A549 (cell line): ENCODE results near the gene OR5AR1. TPM values are rescaled to one million over a fixed set of nuclear protein-coding genes. Genes with fewer than 3 reads are reported as not detected.

Source experiments
- ATAC-seq, 2 experiments: fragments of 200-7000 bp in 1 of 2; fragments of >200 bp in 1 of 2; cut with Nextera tagmentation in 1 of 2; cut with Tn5 transposase in 1 of 2; 3 replicates each; pipeline versions ENCODE4 v1.8.0 to v1.9.1; 2018 to 2020; ENCODE audit warnings: mild to moderate bottlenecking in 1 of 2, moderate library complexity in 1 of 2
- CTCF ChIA-PET: fragments of 300-600 bp; sonication (Branson Sonifier 250); formaldehyde crosslinking; extraction: SDS; loops from one replicate; lab custom pipeline; 2021; ENCODE audit warnings: antibody characterized with exemption, inconsistent platforms; lab: Yijun Ruan, JAX
- POLR2A ChIA-PET: fragments of 350-600 bp; formaldehyde crosslinking; extraction: SDS; loops from one replicate; lab custom pipeline; 2021; ENCODE audit warnings: antibody characterized with exemption, inconsistent platforms; lab: Yijun Ruan, JAX
- DNase-seq, 2 experiments: peaks; one replicate each; pipeline versions ENCODE4 v3.0.0 to v3.0.0-alpha.2; 2011 to 2016; ENCODE audit warnings: low read depth in 1 of 2, low spot score in 1 of 2
- FAIRE-seq: peaks from 2 replicates; lab custom pipeline; 2011; peaks lifted over from hg19 to GRCh38; lab: Jason Lieb, UNC
- H3K27ac ChIP-seq, 2 experiments: fragments of >200 bp; sonication (Bioruptor Twin); formaldehyde crosslinking; 3 replicates each; pipeline ENCODE4 v1.5.1; 2016 to 2017
- H3K4me1 ChIP-seq: fragments of >200 bp; sonication (Bioruptor Twin); formaldehyde crosslinking; 3 replicates; pipeline ENCODE4 v1.6.1; 2016
- H3K4me2 ChIP-seq: fragments of >200 bp; sonication (Bioruptor Twin); formaldehyde crosslinking; 3 replicates; pipeline ENCODE4 v1.6.1; 2016
- H3K4me3 ChIP-seq: fragments of >200 bp; sonication (Bioruptor Twin); formaldehyde crosslinking; 3 replicates; pipeline ENCODE4 v1.5.1; 2016
- H3K9me3 ChIP-seq: fragments of >200 bp; sonication (Bioruptor Twin); formaldehyde crosslinking; 3 replicates; pipeline ENCODE4 v1.6.1; 2016
- CEBPB ChIP-seq, 2 experiments: fragments of >200 bp in 1 of 2; sonication (Bioruptor Twin) in 1 of 2; formaldehyde crosslinking in 1 of 2; IDR thresholded peaks; 2 replicates each; pipeline ENCODE4 v1.6.1; 2012 to 2016
- CHD2 ChIP-seq: fragments of 150-350 bp; IDR thresholded peaks from 2 replicates; pipeline ENCODE4 v1.6.1; 2014; ENCODE audit warnings: low read length; ENCODE audit not compliant: partially characterized antibody
- EHF ChIP-seq: fragments of 250-450 bp; sonication (Bioruptor Pico); IDR thresholded peaks from 2 replicates; pipeline ENCODE4 v1.5.0; 2020; ENCODE audit warnings: mild to moderate bottlenecking
- EHMT2 ChIP-seq: fragments of 200-600 bp; sonication (generic); IDR thresholded peaks from 2 replicates; pipeline ENCODE4 v1.6.1; 2016; ENCODE audit warnings: antibody characterized with exemption, low read depth, mild to moderate bottlenecking, moderate library complexity
- EP300 ChIP-seq, 2 experiments: fragments of >200 bp; sonication (Bioruptor Twin); formaldehyde crosslinking; IDR thresholded peaks; 2 replicates in 1 of 2; 3 replicates in 1 of 2; pipeline ENCODE4 v1.6.1; 2016 to 2017
- FOXS1 ChIP-seq: fragments of 250-450 bp; sonication (Bioruptor Pico); IDR thresholded peaks from 2 replicates; pipeline ENCODE4 v1.5.0; 2020; ENCODE audit warnings: mild to moderate bottlenecking, moderate library complexity
- HDAC2 ChIP-seq: fragments of 200-600 bp; sonication (generic); IDR thresholded peaks from 2 replicates; pipeline ENCODE4 v1.6.1; 2016
- HEYL ChIP-seq: fragments of 250-450 bp; sonication (Bioruptor Pico); IDR thresholded peaks from 2 replicates; pipeline ENCODE4 v1.8.0; 2021; ENCODE audit warnings: mild to moderate bottlenecking, moderate library complexity
- HOXA7 ChIP-seq: fragments of 250-450 bp; sonication (Bioruptor Pico); IDR thresholded peaks from 2 replicates; pipeline ENCODE4 v1.5.0; 2020; ENCODE audit warnings: mild to moderate bottlenecking, moderate library complexity
- JUN ChIP-seq, 2 experiments: fragments of >200 bp; sonication (Bioruptor Twin); formaldehyde crosslinking; IDR thresholded peaks; 2 replicates in 1 of 2; 3 replicates in 1 of 2; pipeline ENCODE4 v1.6.1; 2016 to 2017
- KDM1A ChIP-seq: fragments of 200-600 bp; sonication (generic); IDR thresholded peaks from 2 replicates; pipeline ENCODE4 v1.6.1; 2016; ENCODE audit warnings: low read depth, mild to moderate bottlenecking
- NPAS2 ChIP-seq: fragments of 250-450 bp; sonication (Bioruptor Pico); IDR thresholded peaks from 2 replicates; pipeline ENCODE4 v1.8.0; 2022; ENCODE audit warnings: mild to moderate bottlenecking, moderate library complexity, borderline replicate concordance
- NR3C1 ChIP-seq: fragments of >200 bp; sonication (Bioruptor Twin); formaldehyde crosslinking; IDR thresholded peaks from 3 replicates; pipeline ENCODE4 v1.6.1; 2017
- PHF8 ChIP-seq: fragments of 200-600 bp; sonication (generic); IDR thresholded peaks from 2 replicates; pipeline ENCODE4 v1.6.1; 2016; ENCODE audit warnings: low read depth, mild to moderate bottlenecking, antibody characterized with exemption, moderate library complexity, borderline replicate concordance
- POLR2A ChIP-seq: IDR thresholded peaks from 2 replicates; pipeline ENCODE4 v1.6.1; 2012; ENCODE audit warnings: mild to moderate bottlenecking, low read length
- POLR2AphosphoS2 ChIP-seq: conservative IDR thresholded peaks from 2 replicates; pipeline ENCODE4 v1.6.1; 2012; ENCODE audit warnings: low read length, improper control_type of control experiment, inconsistent platforms
- RCOR1 ChIP-seq: fragments of 150-350 bp; IDR thresholded peaks from 2 replicates; pipeline ENCODE4 v1.6.1; 2014; ENCODE audit warnings: antibody characterized with exemption, low read length, low read depth
- RFX5 ChIP-seq: fragments of 450-650 bp; IDR thresholded peaks from 2 replicates; pipeline ENCODE4 v1.7.1; 2014; ENCODE audit warnings: antibody characterized with exemption, mild to moderate bottlenecking, moderate library complexity
- SMC3 ChIP-seq: fragments of >200 bp; sonication (Bioruptor Twin); formaldehyde crosslinking; IDR thresholded peaks from 3 replicates; pipeline ENCODE4 v1.6.1; 2018; ENCODE audit warnings: inconsistent platforms
- TFCP2L1 ChIP-seq: fragments of 250-450 bp; sonication (Bioruptor Pico); IDR thresholded peaks from 2 replicates; pipeline ENCODE4 v1.5.0; 2021; ENCODE audit warnings: mild to moderate bottlenecking
- ZFP36 ChIP-seq: fragments of 450-650 bp; IDR thresholded peaks from 2 replicates; pipeline ENCODE4 v1.6.1; 2014; ENCODE audit warnings: borderline replicate concordance; ENCODE audit not compliant: partially characterized antibody
- ZNF302 ChIP-seq: fragments of 250-450 bp; sonication (Bioruptor Pico); IDR thresholded peaks from 2 replicates; pipeline ENCODE4 v1.9.0; 2021; ENCODE audit warnings: inconsistent platforms, mild to moderate bottlenecking, moderate library complexity
- WGBS: methylation state at CpG from one replicate; pipeline ENCODE4 v1.1.6; 2017; ENCODE audit errors: missing lambda C conversion rate; 5-methylcytosine and 5-hydroxymethylcytosine counted together
- polyA plus RNA-seq, 4 experiments: library from polyadenylated mRNA; depleted of rRNA in 3 of 4; stranded (reverse); fragments of >200 nt; fragmentation: RNase III in 1 of 4; extraction: RNeasy Plus Mini Kit Qiagen cat#74134 plus additional on column Dnase treatment in 1 of 4; gene quantifications; 2 replicates in 3 of 4; 3 replicates in 1 of 4; pipeline ENCODE4 v1.2.3, GENCODE V29; 2011 to 2017
- TF ChIP-seq, protein P1 (sequence below): fragments of >200 bp; sonication (Bioruptor Twin); formaldehyde crosslinking; IDR thresholded peaks from 3 replicates; pipeline ENCODE4 v1.5.1; 2016
- TF ChIP-seq, protein P2 (sequence below): fragments of 450-650 bp; IDR thresholded peaks from 2 replicates; pipeline ENCODE4 v1.6.1; 2014; ENCODE audit warnings: antibody characterized with exemption
- TF ChIP-seq, protein P3 (sequence below): IDR thresholded peaks from 2 replicates; pipeline ENCODE4 v1.6.1; 2012
- TF ChIP-seq, protein P4 (sequence below): IDR thresholded peaks from 2 replicates; pipeline ENCODE4 v1.6.1; 2012; ENCODE audit warnings: low read depth, borderline replicate concordance

OR5AR1 gene
- polyA plus RNA-seq, 2 of the 4 experiments (the other 2 are of a cell fraction) = not detected

DNA sequence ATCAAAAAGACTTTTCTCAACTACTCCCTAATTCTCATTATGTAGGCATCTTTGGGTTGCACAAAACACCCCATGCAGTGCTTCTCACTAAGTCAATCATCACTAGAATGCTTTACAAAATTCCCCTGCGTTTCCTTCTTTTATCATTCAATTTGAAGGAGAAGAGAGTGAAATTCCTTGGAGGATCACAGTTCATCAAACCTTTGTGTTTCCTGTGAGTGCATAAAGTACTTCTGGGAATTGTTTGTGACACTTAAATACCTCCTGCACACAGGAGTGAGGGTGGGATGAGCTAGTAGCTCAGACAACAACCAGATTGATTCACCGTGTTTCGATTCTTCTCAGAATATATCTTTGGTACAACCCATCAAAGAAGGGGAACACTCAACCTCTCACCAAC, 3.7 kb upstream of the OR5AR1 start:
- no peaks in the 10 kb centered on the region for H3K9me3 ChIP-seq
- no peak overlapping the region for H3K4me3 ChIP-seq
- WGBS = 47% methylated on average over 3 of the region's 3 CpGs
- H3K4me1 ChIP-seq = no peaks in the 10 kb centered on the region
- DNase-seq (no peak), FAIRE-seq (no peak), ATAC-seq (no peak)
- TF ChIP-seq EHF (CRISPR knock-in tag) (no peak), EP300 (IDR thresholded peaks at IDR 0.05) (no peak), POLR2A (no peak), HOXA7 (no peak), KDM1A (no peak), NPAS2 (CRISPR knock-in tag) (no peak), TFCP2L1 (CRISPR knock-in tag) (no peak), HDAC2 (no peak), RCOR1 (no peak), CEBPB (IDR thresholded peaks at IDR 0.05) (no peak), PHF8 (no peak), FOXS1 (CRISPR knock-in tag) (no peak), HEYL (CRISPR knock-in tag) (no peak)
- TF ChIP-seq, protein P1, sequence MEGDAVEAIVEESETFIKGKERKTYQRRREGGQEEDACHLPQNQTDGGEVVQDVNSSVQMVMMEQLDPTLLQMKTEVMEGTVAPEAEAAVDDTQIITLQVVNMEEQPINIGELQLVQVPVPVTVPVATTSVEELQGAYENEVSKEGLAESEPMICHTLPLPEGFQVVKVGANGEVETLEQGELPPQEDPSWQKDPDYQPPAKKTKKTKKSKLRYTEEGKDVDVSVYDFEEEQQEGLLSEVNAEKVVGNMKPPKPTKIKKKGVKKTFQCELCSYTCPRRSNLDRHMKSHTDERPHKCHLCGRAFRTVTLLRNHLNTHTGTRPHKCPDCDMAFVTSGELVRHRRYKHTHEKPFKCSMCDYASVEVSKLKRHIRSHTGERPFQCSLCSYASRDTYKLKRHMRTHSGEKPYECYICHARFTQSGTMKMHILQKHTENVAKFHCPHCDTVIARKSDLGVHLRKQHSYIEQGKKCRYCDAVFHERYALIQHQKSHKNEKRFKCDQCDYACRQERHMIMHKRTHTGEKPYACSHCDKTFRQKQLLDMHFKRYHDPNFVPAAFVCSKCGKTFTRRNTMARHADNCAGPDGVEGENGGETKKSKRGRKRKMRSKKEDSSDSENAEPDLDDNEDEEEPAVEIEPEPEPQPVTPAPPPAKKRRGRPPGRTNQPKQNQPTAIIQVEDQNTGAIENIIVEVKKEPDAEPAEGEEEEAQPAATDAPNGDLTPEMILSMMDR = no peak
- TF ChIP-seq, protein P2, sequence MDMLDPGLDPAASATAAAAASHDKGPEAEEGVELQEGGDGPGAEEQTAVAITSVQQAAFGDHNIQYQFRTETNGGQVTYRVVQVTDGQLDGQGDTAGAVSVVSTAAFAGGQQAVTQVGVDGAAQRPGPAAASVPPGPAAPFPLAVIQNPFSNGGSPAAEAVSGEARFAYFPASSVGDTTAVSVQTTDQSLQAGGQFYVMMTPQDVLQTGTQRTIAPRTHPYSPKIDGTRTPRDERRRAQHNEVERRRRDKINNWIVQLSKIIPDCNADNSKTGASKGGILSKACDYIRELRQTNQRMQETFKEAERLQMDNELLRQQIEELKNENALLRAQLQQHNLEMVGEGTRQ = no peak
- no peak overlapping the region for H3K4me2 ChIP-seq
- CTCF ChIA-PET = no interaction called here
- POLR2A ChIA-PET = no interaction called here
- H3K27ac ChIP-seq = no peak overlapping the region

DNA sequence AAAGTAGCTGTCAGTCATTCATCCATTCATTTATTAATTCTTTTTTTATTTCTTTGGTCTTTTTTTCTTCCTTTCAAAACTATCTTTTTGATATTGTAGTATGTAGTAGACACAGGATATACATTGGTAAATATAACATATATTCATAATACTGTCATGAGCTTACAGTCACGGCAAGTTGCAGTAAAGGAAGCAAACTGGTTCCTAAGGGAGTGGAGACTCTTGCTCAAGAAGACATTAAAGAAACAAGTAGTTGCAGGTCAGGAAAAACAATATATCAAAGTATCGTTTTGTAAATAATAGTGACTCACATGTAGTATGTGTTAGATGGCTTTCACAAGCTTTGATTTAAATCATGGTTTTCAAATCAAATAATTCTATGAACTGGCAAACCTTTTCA, 7.5 kb downstream of the OR5AR1 start:
- no peak for ATAC-seq
- H3K4me2 ChIP-seq = no peak overlapping the region
- H3K4me3 ChIP-seq = no peak overlapping the region
- CTCF ChIA-PET = interaction anchor here (1.0 kb wide), 1 partner anchor 578 kb away, joined by 3 read pairs; no protein-coding TSS in a partner anchor
- no peak for FAIRE-seq
- no peak overlapping the region for H3K27ac ChIP-seq
- DNase-seq = no peak
- H3K4me1 ChIP-seq = no peaks in the 10 kb centered on the region
- H3K9me3 ChIP-seq = no peaks in the 10 kb centered on the region
- TF ChIP-seq RFX5 = no peak
- TF ChIP-seq, protein P3, sequence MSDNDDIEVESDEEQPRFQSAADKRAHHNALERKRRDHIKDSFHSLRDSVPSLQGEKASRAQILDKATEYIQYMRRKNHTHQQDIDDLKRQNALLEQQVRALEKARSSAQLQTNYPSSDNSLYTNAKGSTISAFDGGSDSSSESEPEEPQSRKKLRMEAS = no peak
- no peak for TF ChIP-seq SMC3
- no peak for TF ChIP-seq KDM1A
- TF ChIP-seq POLR2AphosphoS2 = no peak
- no peak for TF ChIP-seq ZNF302
- TF ChIP-seq, protein P4, sequence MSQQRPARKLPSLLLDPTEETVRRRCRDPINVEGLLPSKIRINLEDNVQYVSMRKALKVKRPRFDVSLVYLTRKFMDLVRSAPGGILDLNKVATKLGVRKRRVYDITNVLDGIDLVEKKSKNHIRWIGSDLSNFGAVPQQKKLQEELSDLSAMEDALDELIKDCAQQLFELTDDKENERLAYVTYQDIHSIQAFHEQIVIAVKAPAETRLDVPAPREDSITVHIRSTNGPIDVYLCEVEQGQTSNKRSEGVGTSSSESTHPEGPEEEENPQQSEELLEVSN = no peak
- TF ChIP-seq JUN (IDR thresholded peaks at IDR 0.05) = no peak
- TF ChIP-seq ZFP36 = no peak
- no peak for TF ChIP-seq EHMT2
- TF ChIP-seq NR3C1 = no peak
- TF ChIP-seq CHD2 = no peak
- TF ChIP-seq HEYL (CRISPR knock-in tag) = no peak
- TF ChIP-seq, all 56 proteins: peak for 0
- POLR2A ChIA-PET = no interaction called here
- 4% methylated on average over 2 of the region's 2 CpGs for WGBS
